ENCODE measurements around the gene ABR. TPM values are rescaled to one million over a fixed set of nuclear protein-coding genes. Genes with fewer than 3 reads are reported as not detected.

The ABR gene
- total RNA-seq, 1 donor from 2014 or later: 119 TPM

GRCh38 chr17:967122-967521, 212.7 kb downstream of the ABR start:
- no peaks in the 10 kb centered on the region for H3K9me3 Mint-ChIP-seq (ENCODE audit: low read depth)
- no peak overlapping the region for H3K4me3 Mint-ChIP-seq (ENCODE audit: unreplicated experiment)
- peaks cover 4% of the 10 kb centered on the region for H3K36me3 Mint-ChIP-seq (ENCODE audit: low read depth)
- H3K4me1 Mint-ChIP-seq (ENCODE audit: low read depth): peaks cover 72% of the 10 kb centered on the region
- no peaks in the 10 kb centered on the region for H3K27me3 Mint-ChIP-seq (ENCODE audit: low read depth)
- DNase-seq (ENCODE audit: low spot score): no peak
- no peak overlapping the region for H3K27ac Mint-ChIP-seq (ENCODE audit: unreplicated experiment)
- no peak for TF ChIP-seq CTCF (IDR thresholded peaks at IDR 0.05)

DNA sequence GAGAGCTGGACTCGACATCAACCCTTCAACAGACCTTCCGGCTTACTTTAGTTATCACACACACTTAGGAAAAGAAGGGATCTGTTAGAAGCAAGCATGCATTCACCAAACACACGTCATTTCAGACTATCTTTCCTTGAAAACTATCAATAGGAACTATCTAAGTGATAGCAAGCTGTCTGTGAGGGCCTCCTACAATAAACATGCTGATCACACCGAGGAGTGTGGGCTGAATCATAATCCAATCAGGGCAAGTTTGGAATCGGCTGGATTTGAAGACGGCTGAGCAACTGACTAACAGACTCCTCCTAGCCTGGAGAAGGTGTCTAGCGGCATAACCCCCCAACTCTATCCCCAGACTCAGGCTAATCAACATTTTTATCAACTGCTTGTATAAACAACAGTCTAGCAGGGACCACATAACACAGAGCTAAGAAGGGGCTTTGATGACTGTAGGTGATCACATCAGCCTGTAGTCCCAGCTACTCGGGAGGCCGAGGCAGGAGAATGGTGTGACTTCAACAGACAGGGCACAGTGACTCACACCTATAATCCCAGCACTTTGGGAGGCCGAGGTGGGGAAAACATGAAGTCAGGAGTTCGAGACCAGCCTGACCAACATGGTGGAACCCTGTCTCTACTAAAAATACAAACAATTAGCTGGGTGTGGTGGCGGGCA, 214.3 kb downstream of the ABR start:
- Mint-ChIP-seq H3K27me3 (ENCODE audit: low read depth) (no peaks in the 10 kb centered on the region), H3K4me1 (ENCODE audit: low read depth) (peaks cover 73% of the 10 kb centered on the region), H3K4me3 (ENCODE audit: unreplicated experiment) (no peak overlapping the region), H3K9me3 (ENCODE audit: low read depth) (no peaks in the 10 kb centered on the region), H3K36me3 (ENCODE audit: low read depth) (peaks cover 4% of the 10 kb centered on the region), H3K27ac (ENCODE audit: unreplicated experiment) (peak overlapping the region; percentile 27)
- no peak for DNase-seq (ENCODE audit: low spot score)
- no peak for TF ChIP-seq CTCF (IDR thresholded peaks at IDR 0.05)

DNA sequence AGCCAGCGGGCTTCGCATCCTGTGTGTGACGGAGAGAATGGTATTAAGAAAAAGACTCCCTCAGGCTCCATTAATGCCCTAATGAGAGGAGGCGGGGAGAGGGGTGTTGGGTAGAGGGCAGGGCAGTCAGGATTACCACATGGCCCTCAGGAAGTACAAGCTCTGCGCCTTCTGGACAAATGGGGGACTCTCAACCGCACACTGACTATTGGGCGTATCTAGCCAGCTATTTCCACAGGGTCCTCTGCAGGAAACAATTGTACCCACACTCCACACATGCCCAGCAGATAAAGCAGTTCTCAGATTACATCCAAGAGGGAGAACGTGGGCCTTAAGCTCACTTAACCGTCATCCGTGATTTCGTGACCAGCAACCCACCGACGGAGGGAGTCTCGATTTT, 214.9 kb downstream of the ABR start:
- Mint-ChIP-seq H3K4me3 (ENCODE audit: unreplicated experiment) (no peak overlapping the region), H3K4me1 (ENCODE audit: low read depth) (peaks cover 67% of the 10 kb centered on the region), H3K9me3 (ENCODE audit: low read depth) (no peaks in the 10 kb centered on the region), H3K27me3 (ENCODE audit: low read depth) (no peaks in the 10 kb centered on the region), H3K36me3 (ENCODE audit: low read depth) (peaks cover 4% of the 10 kb centered on the region), H3K27ac (ENCODE audit: unreplicated experiment) (no peak overlapping the region)
- no peak for TF ChIP-seq CTCF (IDR thresholded peaks at IDR 0.05)
- no peak for DNase-seq (ENCODE audit: low spot score)

DNA sequence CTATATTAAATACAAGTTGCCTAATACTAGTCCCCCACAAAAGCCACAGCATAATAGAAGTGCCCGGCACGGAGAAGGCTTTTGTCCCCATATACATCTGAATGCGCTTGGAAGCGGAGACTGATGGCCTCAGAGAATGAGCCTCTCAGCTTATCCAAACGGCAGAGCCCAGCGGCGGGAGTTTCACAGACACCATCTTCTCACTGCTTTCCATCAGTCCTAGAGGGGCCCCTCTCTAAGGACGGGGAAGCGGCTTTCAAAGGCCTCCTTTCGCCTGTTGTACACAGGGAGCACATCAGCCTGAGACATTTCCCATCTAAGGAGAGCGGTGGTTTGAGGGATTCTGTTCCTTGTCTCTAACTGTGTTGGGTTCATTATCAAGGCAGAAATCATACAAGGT, 217.1 kb downstream of the ABR start:
- Mint-ChIP-seq H3K36me3 (ENCODE audit: low read depth) (peaks cover 5% of the 10 kb centered on the region), H3K4me1 (ENCODE audit: low read depth) (peaks cover 62% of the 10 kb centered on the region), H3K4me3 (ENCODE audit: unreplicated experiment) (no peak overlapping the region), H3K9me3 (ENCODE audit: low read depth) (no peaks in the 10 kb centered on the region), H3K27ac (ENCODE audit: unreplicated experiment) (no peak overlapping the region), H3K27me3 (ENCODE audit: low read depth) (no peaks in the 10 kb centered on the region)
- TF ChIP-seq CTCF (IDR thresholded peaks at IDR 0.05): no peak
- no peak for DNase-seq (ENCODE audit: low spot score)

- Mint-ChIP-seq H3K4me1 (ENCODE audit: low read depth) (peaks cover 64% of the 10 kb centered on the region), H3K27ac (ENCODE audit: unreplicated experiment) (no peak overlapping the region), H3K4me3 (ENCODE audit: unreplicated experiment) (no peak overlapping the region), H3K9me3 (ENCODE audit: low read depth) (no peaks in the 10 kb centered on the region), H3K27me3 (ENCODE audit: low read depth) (no peaks in the 10 kb centered on the region), H3K36me3 (ENCODE audit: low read depth) (peaks cover 6% of the 10 kb centered on the region)
- DNase-seq (ENCODE audit: low spot score): no peak
- TF ChIP-seq CTCF (IDR thresholded peaks at IDR 0.05): no peak
These were observed 217.6 kb downstream of the ABR start for GRCh38 chr17:962166-962565.

Data from chondrocyte (in vitro differentiated cells).